ENCODE measurements around the gene SDHD. TPM values are rescaled to one million over a fixed set of nuclear protein-coding genes. Genes with fewer than 3 reads are reported as not detected.

The SDHD gene
- total and polyA plus RNA-seq, 10 of the 15 experiments (the other 5 are each of a cell fraction or from before 2014, with no cell fraction given), result 114 to 775 (median 187) TPM

- TF ChIP-seq POLR2A (IDR thresholded peaks at IDR 0.05; ENCODE audit: low read depth, low read length) (peak; percentile 78), YBX1 (IDR thresholded peaks at IDR 0.05) (no peak), SMARCA5 (IDR thresholded peaks at IDR 0.05) (no peak), MTA3 (IDR thresholded peaks at IDR 0.05; ENCODE audit: borderline replicate concordance, low read length) (no peak), MAX (IDR thresholded peaks at IDR 0.05; ENCODE audit: low read depth, low read length) (peak; percentile 73), CREM (IDR thresholded peaks at IDR 0.05; ENCODE audit: low read depth) (peak; percentile 52), ZBTB40 (IDR thresholded peaks at IDR 0.05; ENCODE audit: borderline replicate concordance) (peak; percentile 100), CHD2 (IDR thresholded peaks at IDR 0.05; ENCODE audit: borderline replicate concordance, low read depth, low read length) (peak; percentile 47; the same call in 1 of the 2 replicates), ZNF592 (IDR thresholded peaks at IDR 0.05) (no peak), ZSCAN29 (IDR thresholded peaks at IDR 0.05) (peak; percentile 84; the same call in 1 of the 2 replicates), YY1 (IDR thresholded peaks at IDR 0.05; ENCODE audit: low read depth, low read length) (peak; percentile 67; the same call in 1 of the 2 replicates), ZNF207 (IDR thresholded peaks at IDR 0.05; ENCODE audit: borderline replicate concordance) (peak; percentile 99), JUND (IDR thresholded peaks at IDR 0.05; ENCODE audit: low read depth, low read length) (no peak), TCF12 (IDR thresholded peaks at IDR 0.05; ENCODE audit: low read depth, low read length) (no peak), GABPA (IDR thresholded peaks at IDR 0.05; ENCODE audit: low read depth) (peak; percentile 99), GATAD2B (conservative IDR thresholded peaks at IDR 0.05; ENCODE audit: low read depth) (peak; percentile 58; the same call in 1 of the 2 replicates), IRF3 (IDR thresholded peaks at IDR 0.05) (peak; percentile 60; the same call in 1 of the 2 replicates), NKRF (conservative IDR thresholded peaks at IDR 0.05) (peak; percentile 86)
These were observed 12.5 kb upstream of the SDHD start, which contains the start of the genes NKAPD1 and PIH1D2 (continued) for GRCh38 chr11:112073941-112074811.
